Activated CD8-positive, alpha-beta memory T cell treated with anti-CD3 and anti-CD28 coated beads for 24 hours (primary cell): ENCODE measurements around the gene LURAP1L.

Experiments used
- DNase-seq: peaks from one replicate; pipeline ENCODE4 v3.0.0-alpha.2; 2020

The LURAP1L gene, protein sequence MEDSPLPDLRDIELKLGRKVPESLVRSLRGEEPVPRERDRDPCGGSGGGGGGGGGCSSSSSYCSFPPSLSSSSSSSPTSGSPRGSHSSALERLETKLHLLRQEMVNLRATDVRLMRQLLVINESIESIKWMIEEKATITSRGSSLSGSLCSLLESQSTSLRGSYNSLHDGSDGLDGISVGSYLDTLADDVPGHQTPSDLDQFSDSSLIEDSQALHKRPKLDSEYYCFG

DNA sequence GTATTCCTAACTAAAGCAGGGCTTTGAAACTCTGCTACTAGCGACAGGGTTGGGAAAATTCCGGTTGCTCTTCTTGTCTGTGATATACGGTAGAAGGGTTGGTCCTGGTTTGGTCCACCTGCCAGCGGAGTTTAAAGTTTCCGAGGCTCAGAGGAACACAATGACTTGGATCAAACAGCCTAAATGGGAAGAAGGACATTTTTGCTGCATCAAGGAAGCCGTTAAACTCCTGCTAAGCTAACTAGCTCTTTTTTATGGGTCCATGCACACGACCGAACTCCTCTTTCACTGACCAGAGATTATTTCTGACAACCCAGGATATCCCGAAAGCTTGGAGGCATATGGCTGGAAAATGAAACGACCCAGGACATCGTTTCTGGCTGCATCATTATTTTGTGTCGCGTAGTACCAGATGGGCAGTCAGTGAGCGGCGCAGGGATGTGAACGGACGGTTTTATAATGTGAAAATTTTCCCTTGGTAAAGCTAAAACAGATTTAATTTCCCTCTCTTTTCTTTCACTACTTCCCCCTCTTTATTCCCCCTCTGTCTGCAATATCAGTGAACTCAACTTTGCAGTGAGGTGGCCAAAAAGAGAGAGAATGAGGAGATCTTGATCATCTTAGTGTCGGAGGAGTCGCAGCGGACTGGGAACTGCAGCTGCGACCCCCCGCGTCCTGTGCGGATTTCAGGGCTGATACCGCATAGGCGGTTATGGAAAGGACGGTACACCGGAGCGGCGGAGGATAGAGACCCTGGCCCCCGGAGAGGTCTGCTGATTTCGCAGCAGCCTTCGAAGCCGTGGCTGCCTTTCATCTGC is at the start of gene LURAP1L:
Gene LURAP1L (plus strand): TSS at position 160 of the 818 bp plus-strand sequence. CDS start 696 bp downstream, outside the sequence.
- DNase-seq = no peak

- DNase-seq = no peak
Measured at GRCh38 chr9:12726795-12727194, 48.0 kb upstream of the LURAP1L start.

DNA sequence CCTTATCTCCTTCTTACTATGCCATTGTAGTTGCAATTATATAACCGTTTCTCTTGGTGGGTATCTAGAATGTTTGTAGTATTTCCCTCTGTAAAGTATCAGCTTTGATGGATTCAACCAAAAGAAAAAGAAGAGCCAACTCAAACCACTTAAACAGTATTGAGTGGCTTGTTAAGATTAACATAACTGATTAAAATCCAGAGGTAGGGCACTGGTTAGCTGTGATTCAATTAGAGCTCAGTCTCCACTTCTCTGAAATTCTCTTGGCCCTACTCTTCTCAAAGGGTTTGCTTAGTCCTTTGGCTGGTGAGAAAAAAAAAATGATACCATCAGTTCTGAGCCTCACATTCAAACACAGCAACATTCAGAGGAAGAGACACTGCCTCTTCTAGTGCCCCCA is 44.6 kb upstream of the LURAP1L start:
- DNase-seq = no peak

DNA sequence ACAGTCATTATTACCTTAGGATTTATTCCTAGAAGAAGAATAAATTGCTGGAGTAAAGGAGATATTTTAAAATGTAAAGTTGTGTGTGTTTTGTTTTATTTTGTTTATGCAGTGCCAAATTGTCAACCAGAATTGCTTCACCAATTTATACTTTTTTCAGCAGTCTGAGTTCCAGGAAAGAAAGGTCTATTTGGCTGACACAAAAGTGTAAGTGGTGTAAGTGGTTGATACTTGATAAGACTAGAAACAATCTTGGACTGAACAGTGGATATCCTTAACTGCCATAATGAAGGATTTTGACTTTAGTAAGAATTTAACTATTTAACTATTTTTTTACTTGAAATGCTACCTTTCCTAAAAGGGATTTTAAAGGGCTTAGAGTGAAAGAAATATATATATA is 43.9 kb upstream of the LURAP1L start:
- no peak for DNase-seq

GRCh38 chr9:12732971-12733370 is 41.8 kb upstream of the LURAP1L start:
- DNase-seq = no peak

DNA sequence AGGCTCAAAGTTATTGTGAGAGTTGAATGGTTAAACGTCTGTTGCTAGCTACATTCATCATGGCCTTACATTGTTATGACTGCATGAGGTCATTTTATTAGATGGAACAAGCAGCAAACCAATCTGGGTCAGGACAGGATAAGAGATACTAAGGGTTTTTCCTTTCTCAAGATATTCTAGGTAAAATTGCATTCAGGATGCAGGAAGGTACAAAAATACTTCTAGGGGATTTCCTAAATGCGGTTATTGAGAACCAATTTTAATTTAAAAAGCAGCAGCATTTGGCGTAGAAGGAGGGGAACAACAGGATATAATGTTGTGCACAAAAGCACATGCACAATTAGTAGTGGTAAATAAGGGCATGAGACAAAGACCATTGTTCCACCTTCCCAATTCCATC is 39.2 kb upstream of the LURAP1L start:
- no peak for DNase-seq

- no peak for DNase-seq
Measured at GRCh38 chr9:12737871-12738270, 36.9 kb upstream of the LURAP1L start.

GRCh38 chr9:12739014-12739652 is 35.7 kb upstream of the LURAP1L start:
- no peak for DNase-seq

GRCh38 chr9:12740845-12741244 is 34.0 kb upstream of the LURAP1L start:
- no peak for DNase-seq

- no peak for DNase-seq
Measured at GRCh38 chr9:12748016-12748415, 26.8 kb upstream of the LURAP1L start.

- DNase-seq = no peak
Measured at GRCh38 chr9:12748954-12749353, 25.9 kb upstream of the LURAP1L start.

DNA sequence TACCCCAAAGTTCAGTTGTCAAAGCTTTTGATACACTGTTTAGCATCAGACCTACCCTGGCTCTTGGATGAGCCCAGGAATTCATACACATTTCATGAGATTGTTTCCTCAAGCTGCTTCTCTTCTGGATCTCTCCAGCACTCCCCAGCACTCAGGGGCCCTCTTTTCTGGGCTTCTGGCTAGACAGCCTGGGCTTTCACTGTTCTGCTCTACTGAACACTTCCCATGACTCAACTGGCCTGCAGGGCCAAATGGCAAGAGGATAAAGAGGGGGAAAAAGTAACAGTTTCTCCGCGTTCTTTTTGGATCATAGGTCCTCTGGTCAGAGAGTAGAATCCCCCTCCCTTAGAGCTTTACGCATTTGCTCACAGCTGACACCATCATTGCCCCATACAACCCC is 20.9 kb upstream of the LURAP1L start:
- no peak for DNase-seq

DNA sequence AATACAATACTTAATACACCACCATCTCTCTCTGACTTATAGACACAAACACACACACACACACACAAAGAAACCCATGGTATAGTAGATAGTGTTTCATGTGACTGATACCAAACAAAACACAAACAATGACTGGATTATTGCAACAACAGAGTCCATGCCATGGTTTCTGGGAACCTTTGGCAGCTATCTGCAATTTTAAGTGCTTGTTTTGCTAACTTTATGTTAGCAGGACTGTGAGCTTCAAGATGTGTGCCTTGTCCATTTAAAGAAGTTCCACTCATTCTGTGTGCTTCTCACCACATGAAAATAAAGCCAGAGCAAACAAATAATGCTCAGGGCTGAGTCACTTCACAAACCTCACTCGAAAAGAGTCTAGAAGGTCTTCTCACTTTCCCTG is 15.1 kb upstream of the LURAP1L start:
- no peak for DNase-seq

GRCh38 chr9:12760758-12761157 is 14.1 kb upstream of the LURAP1L start:
- no peak for DNase-seq

- DNase-seq = no peak
Measured at GRCh38 chr9:12764150-12764549, 10.7 kb upstream of the LURAP1L start.

- DNase-seq = no peak
Measured at GRCh38 chr9:12765088-12765798, 9.6 kb upstream of the LURAP1L start.

DNA sequence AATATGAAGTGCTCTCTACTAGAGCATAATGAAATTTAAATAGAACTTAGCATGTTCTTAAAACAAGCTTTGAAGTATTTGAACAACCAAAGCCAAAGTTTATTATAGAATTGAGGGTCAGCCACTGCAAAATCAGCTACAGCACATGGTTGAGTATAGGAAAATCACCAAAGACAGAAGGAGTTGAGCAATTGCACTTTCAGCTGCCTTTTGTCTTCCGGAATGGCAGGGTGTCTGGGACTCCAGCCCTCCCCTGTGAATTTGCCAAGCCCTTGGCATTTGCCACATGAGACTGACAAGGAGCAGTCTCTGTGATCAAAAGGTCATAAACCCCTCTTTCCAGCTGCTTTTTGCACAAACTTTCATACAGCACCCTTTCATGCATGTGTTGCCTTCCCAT is 8.5 kb upstream of the LURAP1L start:
- DNase-seq = no peak

DNA sequence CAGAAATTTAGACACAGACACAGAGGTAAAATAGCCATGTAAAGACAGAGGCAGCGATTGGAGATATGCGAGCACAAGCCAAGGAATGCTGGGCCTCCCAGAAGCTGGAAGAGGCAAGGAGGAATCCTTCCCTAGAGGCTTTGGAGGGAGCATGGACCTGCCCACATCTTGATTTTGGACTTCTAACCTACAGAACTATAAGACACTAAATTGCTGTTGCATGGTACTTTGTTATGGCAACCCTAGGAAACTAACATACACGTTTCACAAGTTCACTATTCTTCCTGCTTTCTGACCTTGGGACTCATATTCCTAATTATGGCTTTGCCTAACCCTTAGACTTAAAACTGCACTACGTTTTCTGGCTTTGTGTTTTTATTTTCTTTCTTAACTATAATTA is 4.6 kb upstream of the LURAP1L start:
- DNase-seq = no peak

- DNase-seq = no peak
Measured at GRCh38 chr9:12771891-12772290, 2.9 kb upstream of the LURAP1L start.

DNA sequence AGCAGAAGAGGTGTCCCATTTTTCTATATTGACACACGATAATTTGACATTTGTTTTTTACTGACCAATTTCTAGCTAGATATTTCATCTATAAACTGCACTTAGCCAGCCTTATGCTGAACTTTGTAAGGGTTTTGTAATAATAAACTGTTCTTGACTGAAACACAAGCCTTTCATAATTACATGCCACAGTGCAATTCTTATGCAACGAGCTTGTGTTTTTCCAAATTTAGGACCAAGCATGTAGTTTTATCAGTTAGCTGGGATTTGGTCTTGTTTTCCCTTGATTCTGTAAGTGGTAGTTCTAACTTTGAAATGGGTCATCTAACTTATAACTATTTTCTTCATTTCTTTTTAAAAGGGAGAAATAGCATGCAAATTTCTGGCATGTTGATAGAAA is 1.3 kb upstream of the LURAP1L start:
- no peak for DNase-seq

DNA sequence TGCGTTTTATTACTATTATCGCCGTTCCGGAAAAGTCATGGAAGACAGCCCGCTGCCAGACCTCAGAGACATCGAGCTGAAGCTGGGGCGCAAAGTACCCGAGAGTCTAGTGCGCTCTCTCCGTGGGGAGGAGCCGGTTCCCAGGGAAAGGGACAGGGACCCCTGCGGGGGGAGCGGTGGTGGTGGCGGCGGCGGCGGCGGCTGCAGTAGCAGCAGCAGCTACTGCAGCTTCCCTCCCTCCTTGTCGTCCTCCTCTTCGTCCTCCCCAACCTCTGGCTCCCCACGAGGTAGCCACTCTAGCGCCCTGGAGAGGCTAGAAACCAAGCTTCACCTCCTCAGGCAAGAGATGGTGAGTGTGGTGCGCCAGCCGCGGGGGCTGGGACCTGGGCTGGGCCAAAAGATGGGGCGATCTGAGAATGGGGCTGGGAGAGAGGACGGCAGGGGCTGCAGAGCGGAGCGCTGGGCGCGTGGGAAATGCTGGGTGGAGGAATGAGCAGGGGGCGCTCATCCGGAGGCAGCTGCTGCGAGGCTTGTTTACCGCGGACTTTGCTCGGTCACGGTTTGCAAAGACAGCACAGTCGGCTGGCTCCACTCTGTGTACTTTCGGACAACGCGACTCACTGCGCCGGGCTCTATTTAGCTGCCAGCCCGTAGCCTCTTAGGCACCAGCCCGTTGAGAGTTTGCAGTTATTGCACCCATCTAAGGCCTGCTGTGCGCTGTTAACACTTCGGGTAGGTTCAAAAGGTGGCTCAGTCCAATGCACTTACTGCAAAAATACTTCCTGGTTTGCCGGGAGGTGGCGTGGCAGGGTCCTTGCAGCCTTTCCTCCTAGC is 1.1 kb downstream of the LURAP1L start:
- no peak for DNase-seq

GRCh38 chr9:12776513-12777055 is 1.8 kb downstream of the LURAP1L start:
- no peak for DNase-seq
